HL-60 (cell line): Measurements from ENCODE around the gene CFAP299.

Experiments
- DNase-seq, 2 experiments: peaks; one replicate each; pipeline ENCODE4 v3.0.0-alpha.2; 2010 to 2020; ENCODE audit warnings: low read depth in 1 of 2, low spot score in 1 of 2
- H3K27ac ChIP-seq: fragments of 250-450 bp; sonication (Bioruptor Pico); replicated peaks from 2 replicates; pipeline ENCODE4 v1.5.1; 2020; ENCODE audit warnings: mild to moderate bottlenecking, moderate library complexity
- H3K27me3 ChIP-seq: fragments of 250-450 bp; sonication (Bioruptor Pico); 2 replicates; pipeline ENCODE4 v1.5.1; 2021; ENCODE audit warnings: mild to moderate bottlenecking, moderate library complexity; ENCODE audit not compliant: insufficient read depth, poor library complexity, severe bottlenecking
- H3K4me3 ChIP-seq: replicated peaks from 2 replicates; pipeline ENCODE4 v1.5.1; 2011; ENCODE audit warnings: mild to moderate bottlenecking, control low read depth, low read length; ENCODE audit not compliant: insufficient read depth
- GABPA ChIP-seq: IDR thresholded peaks from 2 replicates; pipeline ENCODE4 v1.6.1; 2012; ENCODE audit warnings: low read depth
- POLR2AphosphoS5 ChIP-seq: IDR thresholded peaks from 2 replicates; pipeline ENCODE4 v1.6.1; 2012; ENCODE audit warnings: low read depth
- SPI1 ChIP-seq: IDR thresholded peaks from 2 replicates; pipeline ENCODE4 v1.6.1; 2012; ENCODE audit warnings: low read depth, mild to moderate bottlenecking, borderline replicate concordance
- TF ChIP-seq, protein P1 (sequence below): IDR thresholded peaks from 2 replicates; pipeline ENCODE4 v1.6.1; 2012; ENCODE audit warnings: low read depth; ENCODE audit not compliant: insufficient replicate concordance
- TF ChIP-seq, protein P2 (sequence below): IDR thresholded peaks from one replicate; pipeline ENCODE4 v1.5.1; 2011; ENCODE audit warnings: low read length, control low read depth, inconsistent platforms; ENCODE audit not compliant: insufficient read depth

CFAP299 gene

DNA sequence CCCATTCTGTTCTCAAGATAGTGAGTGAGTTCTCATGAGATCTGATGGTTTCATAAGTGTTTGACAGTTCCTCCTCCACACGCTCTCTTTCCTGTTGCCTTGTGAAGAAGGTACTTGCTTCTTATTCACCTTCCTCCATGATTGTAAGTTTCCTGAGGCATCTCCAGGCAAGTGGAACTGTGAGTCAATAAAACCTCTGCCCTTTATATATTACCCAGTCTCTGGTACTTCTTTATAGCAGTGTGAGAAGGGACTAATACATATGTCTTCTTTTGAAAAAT is 58.4 kb downstream of the CFAP299 start:
- Histone ChIP-seq H3K27ac (no peak overlapping the region), H3K27me3 (no peaks in the 10 kb centered on the region), H3K4me3 (no peak overlapping the region)
- no peak for DNase-seq
- TF ChIP-seq, protein P1, sequence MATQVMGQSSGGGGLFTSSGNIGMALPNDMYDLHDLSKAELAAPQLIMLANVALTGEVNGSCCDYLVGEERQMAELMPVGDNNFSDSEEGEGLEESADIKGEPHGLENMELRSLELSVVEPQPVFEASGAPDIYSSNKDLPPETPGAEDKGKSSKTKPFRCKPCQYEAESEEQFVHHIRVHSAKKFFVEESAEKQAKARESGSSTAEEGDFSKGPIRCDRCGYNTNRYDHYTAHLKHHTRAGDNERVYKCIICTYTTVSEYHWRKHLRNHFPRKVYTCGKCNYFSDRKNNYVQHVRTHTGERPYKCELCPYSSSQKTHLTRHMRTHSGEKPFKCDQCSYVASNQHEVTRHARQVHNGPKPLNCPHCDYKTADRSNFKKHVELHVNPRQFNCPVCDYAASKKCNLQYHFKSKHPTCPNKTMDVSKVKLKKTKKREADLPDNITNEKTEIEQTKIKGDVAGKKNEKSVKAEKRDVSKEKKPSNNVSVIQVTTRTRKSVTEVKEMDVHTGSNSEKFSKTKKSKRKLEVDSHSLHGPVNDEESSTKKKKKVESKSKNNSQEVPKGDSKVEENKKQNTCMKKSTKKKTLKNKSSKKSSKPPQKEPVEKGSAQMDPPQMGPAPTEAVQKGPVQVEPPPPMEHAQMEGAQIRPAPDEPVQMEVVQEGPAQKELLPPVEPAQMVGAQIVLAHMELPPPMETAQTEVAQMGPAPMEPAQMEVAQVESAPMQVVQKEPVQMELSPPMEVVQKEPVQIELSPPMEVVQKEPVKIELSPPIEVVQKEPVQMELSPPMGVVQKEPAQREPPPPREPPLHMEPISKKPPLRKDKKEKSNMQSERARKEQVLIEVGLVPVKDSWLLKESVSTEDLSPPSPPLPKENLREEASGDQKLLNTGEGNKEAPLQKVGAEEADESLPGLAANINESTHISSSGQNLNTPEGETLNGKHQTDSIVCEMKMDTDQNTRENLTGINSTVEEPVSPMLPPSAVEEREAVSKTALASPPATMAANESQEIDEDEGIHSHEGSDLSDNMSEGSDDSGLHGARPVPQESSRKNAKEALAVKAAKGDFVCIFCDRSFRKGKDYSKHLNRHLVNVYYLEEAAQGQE: no peak
- TF ChIP-seq, protein P2, sequence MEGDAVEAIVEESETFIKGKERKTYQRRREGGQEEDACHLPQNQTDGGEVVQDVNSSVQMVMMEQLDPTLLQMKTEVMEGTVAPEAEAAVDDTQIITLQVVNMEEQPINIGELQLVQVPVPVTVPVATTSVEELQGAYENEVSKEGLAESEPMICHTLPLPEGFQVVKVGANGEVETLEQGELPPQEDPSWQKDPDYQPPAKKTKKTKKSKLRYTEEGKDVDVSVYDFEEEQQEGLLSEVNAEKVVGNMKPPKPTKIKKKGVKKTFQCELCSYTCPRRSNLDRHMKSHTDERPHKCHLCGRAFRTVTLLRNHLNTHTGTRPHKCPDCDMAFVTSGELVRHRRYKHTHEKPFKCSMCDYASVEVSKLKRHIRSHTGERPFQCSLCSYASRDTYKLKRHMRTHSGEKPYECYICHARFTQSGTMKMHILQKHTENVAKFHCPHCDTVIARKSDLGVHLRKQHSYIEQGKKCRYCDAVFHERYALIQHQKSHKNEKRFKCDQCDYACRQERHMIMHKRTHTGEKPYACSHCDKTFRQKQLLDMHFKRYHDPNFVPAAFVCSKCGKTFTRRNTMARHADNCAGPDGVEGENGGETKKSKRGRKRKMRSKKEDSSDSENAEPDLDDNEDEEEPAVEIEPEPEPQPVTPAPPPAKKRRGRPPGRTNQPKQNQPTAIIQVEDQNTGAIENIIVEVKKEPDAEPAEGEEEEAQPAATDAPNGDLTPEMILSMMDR: no peak
- no peak for TF ChIP-seq POLR2AphosphoS5
- TF ChIP-seq GABPA: no peak
- TF ChIP-seq SPI1: no peak

DNA sequence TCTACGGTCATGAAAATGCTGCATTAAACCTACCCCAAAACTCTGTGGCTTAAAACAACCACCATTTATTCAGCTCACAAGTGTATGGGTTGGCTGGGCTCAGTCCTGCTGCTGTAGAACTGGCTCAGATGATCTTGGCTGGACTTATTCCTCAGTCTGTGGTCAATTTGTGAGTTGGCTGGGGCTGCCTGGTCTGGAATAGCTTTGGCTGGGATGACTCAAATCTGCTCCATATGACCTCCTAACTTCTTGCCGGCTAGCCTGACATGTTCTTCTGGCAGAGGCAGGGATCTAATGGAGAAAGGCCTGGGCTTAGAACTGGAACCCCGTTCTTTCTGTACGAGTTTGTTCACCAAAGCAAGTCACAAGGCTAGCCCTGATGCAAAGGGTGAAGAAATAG is 71.7 kb downstream of the CFAP299 start:
- no peak overlapping the region for H3K27ac ChIP-seq
- DNase-seq: no peak
- H3K4me3 ChIP-seq: no peak overlapping the region
- H3K27me3 ChIP-seq: no peaks in the 10 kb centered on the region
- TF ChIP-seq, protein P2: no peak
- no peak for TF ChIP-seq SPI1
- TF ChIP-seq POLR2AphosphoS5: no peak
- TF ChIP-seq, protein P1: no peak
- no peak for TF ChIP-seq GABPA

DNA sequence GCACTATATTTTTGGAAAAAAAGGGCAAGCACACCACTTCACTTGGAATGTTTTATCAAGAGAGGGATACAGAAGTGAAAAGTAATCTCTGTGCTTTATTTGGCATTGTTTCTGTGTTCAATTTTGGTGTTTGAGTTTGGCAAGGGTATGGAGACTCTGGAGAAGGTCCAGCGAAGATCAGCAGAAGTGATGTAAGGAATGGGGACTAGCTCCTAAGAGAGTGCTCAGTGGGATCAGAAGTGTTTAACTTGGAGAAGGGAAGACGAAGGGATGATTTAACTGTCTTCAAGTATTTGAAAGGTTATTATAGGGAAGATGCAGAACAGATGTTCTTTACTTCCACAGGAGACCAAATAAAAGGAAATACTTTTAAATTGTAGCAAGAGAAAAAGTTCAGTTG is 74.3 kb downstream of the CFAP299 start:
- no peak overlapping the region for H3K27ac ChIP-seq
- no peak overlapping the region for H3K4me3 ChIP-seq
- no peak for DNase-seq
- TF ChIP-seq, protein P2: no peak
- TF ChIP-seq GABPA: no peak
- TF ChIP-seq SPI1: no peak
- TF ChIP-seq POLR2AphosphoS5: no peak
- TF ChIP-seq, protein P1: no peak
- H3K27me3 ChIP-seq: no peaks in the 10 kb centered on the region
